Mucosa of rectum (tissue), 2 donors: ENCODE data around the gene KCNB1.
A peak's percentile ranks its signal among the peaks of the same experiment; 100 is the strongest.

Experiments
- H3K27ac ChIP-seq, 2 donors: one replicate each; pipeline ENCODE4 v1.7.0; 2013; ENCODE audit warnings: inconsistent platforms in 2 of 2, low read depth in 2 of 2, low read length in 2 of 2
- H3K27me3 ChIP-seq, 2 donors: one replicate each; pipeline ENCODE4 v1.7.0; 2013; ENCODE audit warnings: low read length in 2 of 2; ENCODE audit not compliant: control insufficient read depth in 2 of 2, insufficient read depth in 2 of 2
- H3K36me3 ChIP-seq, 2 donors: one replicate each; pipeline ENCODE4 v1.7.0; 2013; ENCODE audit warnings: low read length in 2 of 2; ENCODE audit not compliant: control insufficient read depth in 2 of 2, insufficient read depth in 2 of 2
- H3K4me1 ChIP-seq, 2 donors: one replicate each; pipeline ENCODE4 v1.7.0; 2013; ENCODE audit warnings: low read length in 2 of 2, mild to moderate bottlenecking in 1 of 2; ENCODE audit not compliant: control insufficient read depth in 2 of 2, insufficient read depth in 2 of 2
- H3K4me3 ChIP-seq, 2 donors: one replicate each; pipeline ENCODE4 v1.7.0; 2013; ENCODE audit warnings: low read length in 2 of 2
- H3K9ac ChIP-seq, 2 donors: one replicate each; pipeline ENCODE4 v1.7.0; 2013; ENCODE audit warnings: low read length in 2 of 2, low read depth in 1 of 2, mild to moderate bottlenecking in 1 of 2
- H3K9me3 ChIP-seq, 2 donors: one replicate each; pipeline ENCODE4 v1.7.0; 2013; ENCODE audit warnings: low read length in 2 of 2; ENCODE audit not compliant: control insufficient read depth in 2 of 2
- donor health status: healthy.
- donor health status: Normal muscosa, but diverticular disease.

Gene KCNB1

GRCh38 chr20:49397525-49397924, 84.9 kb downstream of the KCNB1 start:
- Histone ChIP-seq H3K36me3 (no peaks in the 10 kb centered on the region), H3K27ac (no peak overlapping the region), H3K27me3 (no peaks in the 10 kb centered on the region), H3K4me1 (no peaks in the 10 kb centered on the region), H3K9ac (no peak overlapping the region), H3K4me3 (no peak overlapping the region), H3K9me3 (no peaks in the 10 kb centered on the region)

- H3K4me1 ChIP-seq: no peaks in the 10 kb centered on the region
- H3K27me3 ChIP-seq: no peaks in the 10 kb centered on the region
- no peaks in the 10 kb centered on the region for H3K36me3 ChIP-seq
- H3K4me3 ChIP-seq: no peak overlapping the region
- H3K9ac ChIP-seq: no peak overlapping the region
- H3K9me3 ChIP-seq: no peaks in the 10 kb centered on the region
- H3K27ac ChIP-seq: no peak overlapping the region
Observed at GRCh38 chr20:49396230-49396629, 86.2 kb downstream of the KCNB1 start.

DNA sequence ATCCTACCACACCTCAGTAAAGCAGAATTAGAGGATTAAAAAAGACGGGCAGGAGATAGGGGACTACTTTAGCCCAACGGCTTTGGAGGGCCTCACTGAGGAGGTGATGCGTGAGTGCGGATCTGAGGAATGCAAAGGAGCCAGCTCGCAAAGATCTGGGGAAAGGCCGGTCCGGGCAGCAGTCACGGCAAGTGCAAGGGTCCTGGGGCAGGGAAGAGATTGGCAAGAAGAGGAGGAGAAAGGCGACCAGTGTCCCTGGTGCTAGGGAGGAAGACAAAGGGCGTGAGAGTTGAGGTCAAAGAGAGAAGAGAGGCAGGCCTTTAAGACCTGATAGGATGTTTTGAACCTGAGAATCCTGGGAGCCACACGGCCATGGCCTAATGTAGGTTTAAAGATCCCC, 86.8 kb downstream of the KCNB1 start:
- Histone ChIP-seq H3K9me3 (no peaks in the 10 kb centered on the region), H3K36me3 (no peaks in the 10 kb centered on the region), H3K27ac (peak overlapping the region in 1 of 2 donors; percentile 30), H3K9ac (no peak overlapping the region), H3K4me1 (no peaks in the 10 kb centered on the region), H3K27me3 (no peaks in the 10 kb centered on the region), H3K4me3 (no peak overlapping the region)

- H3K36me3 ChIP-seq: no peaks in the 10 kb centered on the region
- no peak overlapping the region for H3K9ac ChIP-seq
- peak overlapping the region in 1 of 2 donors; percentile 30 for H3K27ac ChIP-seq
- no peak overlapping the region for H3K4me3 ChIP-seq
- no peaks in the 10 kb centered on the region for H3K27me3 ChIP-seq
- H3K9me3 ChIP-seq: no peaks in the 10 kb centered on the region
- no peaks in the 10 kb centered on the region for H3K4me1 ChIP-seq
Observed at GRCh38 chr20:49395183-49395582, 87.3 kb downstream of the KCNB1 start.

DNA sequence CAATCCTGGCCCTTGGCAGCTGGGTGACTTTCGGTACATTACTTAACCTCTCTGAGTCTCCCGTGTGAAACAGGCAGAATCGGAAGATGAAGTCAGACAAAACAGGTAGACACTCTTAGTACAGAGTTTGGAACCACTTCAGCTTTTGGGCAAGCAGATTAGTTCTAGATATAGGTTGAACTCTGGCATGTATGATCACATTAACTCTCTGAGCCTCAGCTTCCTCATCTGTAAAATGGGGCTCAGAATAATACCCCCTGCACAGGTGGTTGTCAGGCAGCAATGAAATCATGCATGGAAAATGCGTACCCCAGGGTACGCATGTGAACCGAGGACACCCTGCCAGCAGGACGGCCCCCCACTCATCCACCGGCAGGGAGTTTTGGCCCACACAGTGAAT, 87.7 kb downstream of the KCNB1 start:
- no peaks in the 10 kb centered on the region for H3K27me3 ChIP-seq
- H3K4me1 ChIP-seq: no peaks in the 10 kb centered on the region
- H3K36me3 ChIP-seq: no peaks in the 10 kb centered on the region
- H3K9me3 ChIP-seq: no peaks in the 10 kb centered on the region
- H3K4me3 ChIP-seq: no peak overlapping the region
- H3K9ac ChIP-seq: no peak overlapping the region
- peak overlapping the region; percentile 10 to 26 for H3K27ac ChIP-seq

DNA sequence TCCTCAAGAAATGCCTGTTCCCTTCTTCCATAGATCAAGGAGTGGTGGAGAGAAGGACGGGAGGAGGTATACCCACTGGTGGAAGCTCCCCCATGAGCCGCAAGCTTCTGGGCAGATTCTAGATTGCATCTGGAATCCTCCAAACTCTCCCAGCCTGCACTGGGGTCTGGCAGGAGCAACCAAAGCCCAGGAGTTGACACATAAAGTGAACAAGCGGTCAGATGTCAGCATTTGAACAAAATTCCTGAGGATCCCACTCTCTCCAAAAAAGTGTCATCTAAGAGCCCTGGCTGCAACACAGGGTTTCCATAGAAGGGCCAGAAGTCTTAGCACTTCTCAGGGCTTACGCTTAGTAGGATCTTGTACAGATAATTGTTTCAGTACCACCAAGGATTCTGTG, 88.2 kb downstream of the KCNB1 start:
- no peak overlapping the region for H3K4me3 ChIP-seq
- H3K9me3 ChIP-seq: no peaks in the 10 kb centered on the region
- no peaks in the 10 kb centered on the region for H3K36me3 ChIP-seq
- no peaks in the 10 kb centered on the region for H3K27me3 ChIP-seq
- H3K4me1 ChIP-seq: no peaks in the 10 kb centered on the region
- peak overlapping the region in 1 of 2 donors; percentile 26 for H3K27ac ChIP-seq
- no peak overlapping the region for H3K9ac ChIP-seq

- Histone ChIP-seq H3K4me1 (no peaks in the 10 kb centered on the region), H3K9ac (no peak overlapping the region), H3K27ac (no peak overlapping the region), H3K36me3 (no peaks in the 10 kb centered on the region), H3K4me3 (no peak overlapping the region), H3K9me3 (no peaks in the 10 kb centered on the region), H3K27me3 (no peaks in the 10 kb centered on the region)
Observed at GRCh38 chr20:49393803-49394202, 88.7 kb downstream of the KCNB1 start.

- Histone ChIP-seq H3K9ac (no peak overlapping the region), H3K27ac (no peak overlapping the region), H3K4me1 (no peaks in the 10 kb centered on the region), H3K36me3 (no peaks in the 10 kb centered on the region), H3K4me3 (no peak overlapping the region), H3K27me3 (no peaks in the 10 kb centered on the region), H3K9me3 (no peaks in the 10 kb centered on the region)
Observed at GRCh38 chr20:49392745-49393144, 89.7 kb downstream of the KCNB1 start.

- Histone ChIP-seq H3K9me3 (no peaks in the 10 kb centered on the region), H3K27me3 (no peaks in the 10 kb centered on the region), H3K27ac (no peak overlapping the region), H3K9ac (no peak overlapping the region), H3K36me3 (no peaks in the 10 kb centered on the region), H3K4me3 (no peak overlapping the region), H3K4me1 (no peaks in the 10 kb centered on the region)
Observed at GRCh38 chr20:49391404-49392245, 90.8 kb downstream of the KCNB1 start.

DNA sequence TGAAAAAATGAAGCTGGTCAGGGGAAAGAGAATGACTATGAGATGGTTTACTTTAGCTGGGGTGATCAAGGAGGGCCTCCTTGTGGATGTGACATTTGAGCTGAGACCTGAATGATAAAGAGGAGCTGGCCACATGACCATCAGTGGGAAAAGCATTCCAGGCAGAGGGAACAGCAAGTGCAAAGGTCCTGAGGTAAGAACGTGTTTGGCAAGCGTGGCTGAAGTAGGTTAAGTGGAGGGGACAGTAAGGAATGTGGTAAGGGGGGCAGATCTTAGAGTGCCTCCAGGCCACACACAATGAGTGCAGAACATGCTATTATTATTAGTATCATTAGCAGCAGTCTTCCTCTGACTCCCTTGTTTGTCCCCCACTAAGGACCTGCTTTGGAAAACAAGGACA, 92.6 kb downstream of the KCNB1 start:
- Histone ChIP-seq H3K9ac (no peak overlapping the region), H3K27me3 (no peaks in the 10 kb centered on the region), H3K9me3 (no peaks in the 10 kb centered on the region), H3K27ac (no peak overlapping the region), H3K36me3 (no peaks in the 10 kb centered on the region), H3K4me1 (no peaks in the 10 kb centered on the region), H3K4me3 (no peak overlapping the region)
